GM23338 (cell line): ENCODE measurements around the gene MATN3. TPM values are rescaled to one million over a fixed set of nuclear protein-coding genes. Genes with fewer than 3 reads are reported as not detected.

Source experiments
- ATAC-seq: fragments of 200-7000 bp; cut with Tn5 transposase; 3 replicates; pipeline ENCODE4 v1.9.1; 2020
- DNase-seq: peaks from one replicate; pipeline ENCODE4 v3.0.0-alpha.2; 2015; ENCODE audit warnings: low spot score
- H2AFZ ChIP-seq: fragments of 200-600 bp; sonication (generic); 2 replicates; pipeline ENCODE4 v1.8.0; 2016; ENCODE audit warnings: antibody characterized with exemption, mild to moderate bottlenecking, moderate library complexity
- H3F3A ChIP-seq: fragments of 200-600 bp; sonication (generic); replicated peaks from 2 replicates; pipeline ENCODE4 v1.8.0; 2017; ENCODE audit warnings: antibody characterized with exemption, mixed run types, low read depth
- H3K27ac ChIP-seq: fragments of 200-600 bp; sonication (generic); 2 replicates; pipeline ENCODE4 v1.6.1; 2016; ENCODE audit warnings: low read depth
- H3K27me3 ChIP-seq: fragments of 200-600 bp; sonication (generic); 2 replicates; pipeline ENCODE4 v1.8.0; 2016; ENCODE audit warnings: mild to moderate bottlenecking, mixed run types, moderate library complexity; ENCODE audit not compliant: insufficient read depth
- H3K36me3 ChIP-seq: fragments of 200-600 bp; sonication (generic); 2 replicates; pipeline ENCODE4 v1.8.0; 2016; ENCODE audit warnings: mild to moderate bottlenecking; ENCODE audit not compliant: insufficient read depth
- H3K4me1 ChIP-seq: fragments of 200-600 bp; sonication (generic); 2 replicates; pipeline ENCODE4 v1.8.0; 2016; ENCODE audit warnings: mild to moderate bottlenecking, moderate library complexity; ENCODE audit not compliant: insufficient read depth
- H3K4me2 ChIP-seq: fragments of 200-600 bp; sonication (generic); 2 replicates; pipeline ENCODE4 v1.7.1; 2017; ENCODE audit warnings: mixed run types
- H3K4me3 ChIP-seq: fragments of 200-600 bp; sonication (generic); 2 replicates; pipeline ENCODE4 v1.6.1; 2016; ENCODE audit warnings: mixed run types
- H3K79me2 ChIP-seq: fragments of 200-600 bp; sonication (generic); replicated peaks from 2 replicates; pipeline ENCODE4 v1.8.0; 2017; ENCODE audit warnings: mild to moderate bottlenecking; ENCODE audit not compliant: insufficient read depth
- H3K9me2 ChIP-seq: fragments of 200-600 bp; sonication (generic); 2 replicates; pipeline ENCODE4 v1.8.0; 2017; ENCODE audit not compliant: insufficient read depth
- H4K20me1 ChIP-seq: fragments of 200-600 bp; sonication (generic); replicated peaks from 2 replicates; pipeline ENCODE4 v1.8.0; 2017; ENCODE audit warnings: mild to moderate bottlenecking; ENCODE audit not compliant: insufficient read depth
- H3K27ac Mint-ChIP-seq: 2 replicates; pipeline ENCODE4 v1.8.0; 2020; ENCODE audit warnings: inconsistent platforms, mild to moderate bottlenecking, moderate library complexity, mixed read lengths
- H3K27me3 Mint-ChIP-seq: 3 replicates; pipeline ENCODE4 v1.8.0; 2022; ENCODE audit warnings: low read depth, mild to moderate bottlenecking, moderate library complexity, mixed read lengths, inconsistent platforms; ENCODE audit not compliant: insufficient read depth, poor library complexity
- H3K36me3 Mint-ChIP-seq: 3 replicates; pipeline ENCODE4 v1.8.0; 2021; ENCODE audit warnings: low read depth, mild to moderate bottlenecking, inconsistent platforms, moderate library complexity, mixed read lengths
- H3K4me1 Mint-ChIP-seq: 3 replicates; pipeline ENCODE4 v1.8.0; 2020; ENCODE audit warnings: mild to moderate bottlenecking, inconsistent platforms, mixed read lengths
- H3K4me3 Mint-ChIP-seq: 3 replicates; pipeline ENCODE4 v1.8.0; 2021; ENCODE audit warnings: moderate library complexity, mild to moderate bottlenecking, inconsistent platforms, mixed read lengths
- H3K9me3 Mint-ChIP-seq: 3 replicates; pipeline ENCODE4 v1.8.0; 2020; ENCODE audit warnings: moderate library complexity, mild to moderate bottlenecking, inconsistent platforms, mixed read lengths
- CREB1 ChIP-seq: fragments of 250-450 bp; sonication (Bioruptor Pico); IDR thresholded peaks from 2 replicates; pipeline ENCODE4 v1.5.0; 2020; ENCODE audit warnings: low read depth, mild to moderate bottlenecking, moderate library complexity
- ETS1 ChIP-seq: IDR thresholded peaks from 2 replicates; pipeline ENCODE4 v1.6.1; 2016; ENCODE audit warnings: antibody characterized with exemption
- EZH2 ChIP-seq: fragments of 200-600 bp; sonication (generic); IDR thresholded peaks from one replicate; pipeline ENCODE4 v1.8.0; 2017; ENCODE audit warnings: antibody characterized with exemption, mild to moderate bottlenecking, low read depth; ENCODE audit not compliant: unreplicated experiment
- EZH2phosphoT487 ChIP-seq: fragments of 200-600 bp; sonication (generic); IDR thresholded peaks from one replicate; pipeline ENCODE4 v1.8.1; 2018; ENCODE audit warnings: antibody characterized with exemption; ENCODE audit not compliant: unreplicated experiment
- JUNB ChIP-seq: IDR thresholded peaks from one replicate; pipeline ENCODE4 v1.6.1; 2016; ENCODE audit warnings: antibody characterized with exemption; ENCODE audit not compliant: unreplicated experiment
- NANOG ChIP-seq: IDR thresholded peaks from 2 replicates; pipeline ENCODE4 v1.6.1; 2016; ENCODE audit warnings: antibody characterized with exemption, borderline replicate concordance
- POLR2AphosphoS5 ChIP-seq: IDR thresholded peaks from 2 replicates; pipeline ENCODE4 v1.6.1; 2016; ENCODE audit warnings: antibody characterized with exemption, low read depth
- REST ChIP-seq: IDR thresholded peaks from one replicate; pipeline ENCODE4 v1.6.1; 2018; ENCODE audit warnings: antibody characterized with exemption; ENCODE audit not compliant: unreplicated experiment
- STAT1 ChIP-seq: IDR thresholded peaks from one replicate; pipeline ENCODE4 v1.6.1; 2016; ENCODE audit warnings: antibody characterized with exemption; ENCODE audit not compliant: unreplicated experiment
- ZNF331 ChIP-seq: fragments of 250-450 bp; sonication (Bioruptor Pico); IDR thresholded peaks from 2 replicates; pipeline ENCODE4 v1.5.0; 2020; ENCODE audit warnings: low read depth, mild to moderate bottlenecking, moderate library complexity
- ZNF462 ChIP-seq: fragments of 250-450 bp; sonication (Bioruptor Pico); IDR thresholded peaks from 2 replicates; pipeline ENCODE4 v1.5.0; 2020; ENCODE audit warnings: mild to moderate bottlenecking, moderate library complexity
- polyA plus RNA-seq: library from polyadenylated mRNA; unstranded; fragments of >200 nt; fragmentation: Nextera tagmentation; extraction: Ambion mirVana; gene quantifications from 2 replicates; pipeline ENCODE4 v1.2.1, GENCODE V29; 2016
- total RNA-seq: library from RNA; depleted of rRNA; stranded (reverse); fragments of >200 nt; shearing (Covaris generic); gene quantifications from 2 replicates; pipeline ENCODE4 v1.2.3, GENCODE V29; 2014
- TF ChIP-seq, protein P1 (sequence below), 2 experiments: fragments of 200-600 bp in 1 of 2; sonication (generic) in 1 of 2; conservative IDR thresholded peaks; 2 replicates each; pipeline versions ENCODE4 v1.5.1 to v1.6.1; 2016 to 2017; ENCODE audit warnings: antibody characterized with exemption in 2 of 2, low read depth in 2 of 2, mild to moderate bottlenecking in 2 of 2, moderate library complexity in 1 of 2

MATN3 gene
- total and polyA plus RNA-seq, 2 experiments from 2014 or later, result 4.6 to 6.4 TPM

DNA sequence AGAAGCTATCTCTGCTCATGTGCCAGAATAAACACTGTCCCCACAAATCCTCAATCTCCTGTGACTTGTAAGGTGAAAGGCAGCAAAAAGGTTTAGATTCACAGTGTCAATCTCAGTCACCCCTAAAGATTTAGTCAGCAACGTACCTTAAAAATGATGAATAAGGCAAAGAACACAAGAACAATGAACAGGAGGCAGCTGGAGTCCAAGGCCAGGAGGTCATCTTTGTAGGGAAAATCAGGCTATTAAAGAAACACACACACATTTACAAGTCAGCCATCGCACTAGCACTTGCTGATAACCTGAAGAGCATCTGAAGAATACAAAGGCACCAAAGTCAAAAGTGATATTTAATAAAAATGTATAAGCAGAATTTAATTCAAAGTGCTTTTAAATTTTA, 22.4 kb upstream of the MATN3 start:
- no peak for ATAC-seq
- H3K27ac ChIP-seq, result no peak overlapping the region

More for the DNA sequence above, 22.4 kb upstream of the MATN3 start:
- Mint-ChIP-seq H3K27ac (no peak overlapping the region), H3K36me3 (peaks cover 86% of the 10 kb centered on the region), H3K4me1 (no peaks in the 10 kb centered on the region), H3K9me3 (no peaks in the 10 kb centered on the region), H3K4me3 (no peak overlapping the region), H3K27me3 (no peaks in the 10 kb centered on the region)
- TF ChIP-seq, protein P1, sequence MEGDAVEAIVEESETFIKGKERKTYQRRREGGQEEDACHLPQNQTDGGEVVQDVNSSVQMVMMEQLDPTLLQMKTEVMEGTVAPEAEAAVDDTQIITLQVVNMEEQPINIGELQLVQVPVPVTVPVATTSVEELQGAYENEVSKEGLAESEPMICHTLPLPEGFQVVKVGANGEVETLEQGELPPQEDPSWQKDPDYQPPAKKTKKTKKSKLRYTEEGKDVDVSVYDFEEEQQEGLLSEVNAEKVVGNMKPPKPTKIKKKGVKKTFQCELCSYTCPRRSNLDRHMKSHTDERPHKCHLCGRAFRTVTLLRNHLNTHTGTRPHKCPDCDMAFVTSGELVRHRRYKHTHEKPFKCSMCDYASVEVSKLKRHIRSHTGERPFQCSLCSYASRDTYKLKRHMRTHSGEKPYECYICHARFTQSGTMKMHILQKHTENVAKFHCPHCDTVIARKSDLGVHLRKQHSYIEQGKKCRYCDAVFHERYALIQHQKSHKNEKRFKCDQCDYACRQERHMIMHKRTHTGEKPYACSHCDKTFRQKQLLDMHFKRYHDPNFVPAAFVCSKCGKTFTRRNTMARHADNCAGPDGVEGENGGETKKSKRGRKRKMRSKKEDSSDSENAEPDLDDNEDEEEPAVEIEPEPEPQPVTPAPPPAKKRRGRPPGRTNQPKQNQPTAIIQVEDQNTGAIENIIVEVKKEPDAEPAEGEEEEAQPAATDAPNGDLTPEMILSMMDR (conservative IDR thresholded peaks at IDR 0.05; ENCODE audit: low read depth in 2 of 2), result no peak
- TF ChIP-seq REST, result no peak
- TF ChIP-seq ZNF462 (CRISPR knock-in tag), result no peak
- no peak for TF ChIP-seq JUNB
- TF ChIP-seq ZNF331 (CRISPR knock-in tag), result no peak
- TF ChIP-seq EZH2, result no peak
- TF ChIP-seq NANOG, result no peak
- TF ChIP-seq CREB1 (CRISPR knock-in tag), result no peak
- TF ChIP-seq POLR2AphosphoS5, result no peak
- no peak for TF ChIP-seq ETS1
- no peak for TF ChIP-seq STAT1
- no peak for TF ChIP-seq EZH2phosphoT487
- DNase-seq, result no peak
- no peaks in the 10 kb centered on the region; the same call in 1 of the 2 replicates for H3F3A ChIP-seq
- peaks cover 31% of the 10 kb centered on the region for H3K79me2 ChIP-seq
- H2AFZ ChIP-seq, result no peak overlapping the region
- no peaks in the 10 kb centered on the region for H3K4me1 ChIP-seq
- no peaks in the 10 kb centered on the region for H3K27me3 ChIP-seq
- peaks cover 38% of the 10 kb centered on the region for H4K20me1 ChIP-seq
- no peak overlapping the region for H3K4me2 ChIP-seq
- H3K4me3 ChIP-seq, result no peak overlapping the region
- H3K36me3 ChIP-seq, result peaks cover 56% of the 10 kb centered on the region
- no peaks in the 10 kb centered on the region for H3K9me2 ChIP-seq
